ENCODE results near the gene LAD1.

GRCh38 chr1:201350361-201350725, 48.8 kb downstream of the LAD1 start:
- TF ChIP-seq CTCF (IDR thresholded peaks at IDR 0.05; ENCODE audit: low read length) (no peak), EZH2 (IDR thresholded peaks at IDR 0.05; ENCODE audit: borderline replicate concordance, low read length) (no peak)

Data from OCI-LY1 (cell line).